ENCODE data around the gene MARCHF2. TPM values are rescaled to one million over a fixed set of nuclear protein-coding genes. Genes with fewer than 3 reads are reported as not detected.
"Not testable (repeated sequence)": the region's sequence is repeated elsewhere in the genome, so short reads cannot be mapped to it uniquely, and the experiment has no call there.

The MARCHF2 gene
- total RNA-seq, 1 donor from 2014 or later: 21.3 TPM

- H3K27ac Mint-ChIP-seq: no peak overlapping the region
- no peak for DNase-seq (ENCODE audit: low spot score, unreplicated experiment)
- peaks cover 3% of the 10 kb centered on the region for H3K4me1 Mint-ChIP-seq (ENCODE audit: low read depth)
- H3K4me3 Mint-ChIP-seq (ENCODE audit: low read depth): peak overlapping the region; percentile 72
- no peaks in the 10 kb centered on the region for H3K9me3 Mint-ChIP-seq (ENCODE audit: low read depth)
- no peak for TF ChIP-seq CTCF (IDR thresholded peaks at IDR 0.05; ENCODE audit: unreplicated experiment)
- H3K27me3 Mint-ChIP-seq: peaks cover 2% of the 10 kb centered on the region
- H3K36me3 Mint-ChIP-seq (ENCODE audit: insufficient read depth): no peaks in the 10 kb centered on the region
These were observed 507 bp downstream of the MARCHF2 start for GRCh38 chr19:8413629-8413995.

- H3K36me3 Mint-ChIP-seq (ENCODE audit: insufficient read depth): no peaks in the 10 kb centered on the region
- no peak overlapping the region for H3K4me3 Mint-ChIP-seq (ENCODE audit: low read depth)
- H3K4me1 Mint-ChIP-seq (ENCODE audit: low read depth): peaks cover 3% of the 10 kb centered on the region
- no peaks in the 10 kb centered on the region for H3K9me3 Mint-ChIP-seq (ENCODE audit: low read depth)
- no peak overlapping the region for H3K27ac Mint-ChIP-seq
- no peak for TF ChIP-seq CTCF (IDR thresholded peaks at IDR 0.05; ENCODE audit: unreplicated experiment)
- H3K27me3 Mint-ChIP-seq: peaks cover 2% of the 10 kb centered on the region
- DNase-seq (ENCODE audit: low spot score, unreplicated experiment): no peak
These were observed 3.7 kb downstream of the MARCHF2 start for GRCh38 chr19:8416796-8417195.

GRCh38 chr19:8421484-8422461 lies 8.7 kb downstream of the MARCHF2 start:
- Mint-ChIP-seq H3K27me3 (no peaks in the 10 kb centered on the region), H3K4me1 (ENCODE audit: low read depth) (peaks cover 13% of the 10 kb centered on the region), H3K27ac (peak overlapping the region; percentile 33), H3K4me3 (ENCODE audit: low read depth) (no peak overlapping the region), H3K36me3 (ENCODE audit: insufficient read depth) (peaks cover 1% of the 10 kb centered on the region), H3K9me3 (ENCODE audit: low read depth) (no peaks in the 10 kb centered on the region)
- DNase-seq (ENCODE audit: low spot score, unreplicated experiment): no peak
- no peak for TF ChIP-seq CTCF (IDR thresholded peaks at IDR 0.05; ENCODE audit: unreplicated experiment)

- peak overlapping the region; percentile 90 for H3K27ac Mint-ChIP-seq
- DNase-seq (ENCODE audit: low spot score, unreplicated experiment): peak; percentile 25
- H3K4me1 Mint-ChIP-seq (ENCODE audit: low read depth): peaks cover 11% of the 10 kb centered on the region
- no peak for TF ChIP-seq CTCF (IDR thresholded peaks at IDR 0.05; ENCODE audit: unreplicated experiment)
- H3K27me3 Mint-ChIP-seq: no peaks in the 10 kb centered on the region
- no peaks in the 10 kb centered on the region for H3K9me3 Mint-ChIP-seq (ENCODE audit: low read depth)
- peaks cover 3% of the 10 kb centered on the region for H3K36me3 Mint-ChIP-seq (ENCODE audit: insufficient read depth)
- no peak overlapping the region for H3K4me3 Mint-ChIP-seq (ENCODE audit: low read depth)
These were observed 10.7 kb downstream of the MARCHF2 start for GRCh38 chr19:8423817-8424223.

- H3K27me3 Mint-ChIP-seq; H3K9me3 Mint-ChIP-seq (ENCODE audit: low read depth): not testable (repeated sequence)
These were observed 12.2 kb downstream of the MARCHF2 start for GRCh38 chr19:8425331-8425730.

GRCh38 chr19:8426283-8426682 lies 13.2 kb downstream of the MARCHF2 start:
- Mint-ChIP-seq H3K4me1 (ENCODE audit: low read depth) (peaks cover 11% of the 10 kb centered on the region), H3K9me3 (ENCODE audit: low read depth) (no peaks in the 10 kb centered on the region), H3K36me3 (ENCODE audit: insufficient read depth) (peaks cover 6% of the 10 kb centered on the region), H3K27me3 (no peaks in the 10 kb centered on the region), H3K27ac (no peak overlapping the region), H3K4me3 (ENCODE audit: low read depth) (no peak overlapping the region)
- DNase-seq (ENCODE audit: low spot score, unreplicated experiment): no peak
- no peak for TF ChIP-seq CTCF (IDR thresholded peaks at IDR 0.05; ENCODE audit: unreplicated experiment)

More at GRCh38 chr19:8425331-8425730, 12.2 kb downstream of the MARCHF2 start:
- not testable (repeated sequence) for DNase-seq (ENCODE audit: low spot score, unreplicated experiment); H3K4me3 Mint-ChIP-seq (ENCODE audit: low read depth); H3K27ac Mint-ChIP-seq; H3K36me3 Mint-ChIP-seq (ENCODE audit: insufficient read depth)
- peaks cover 11% of the 10 kb centered on the region for H3K4me1 Mint-ChIP-seq (ENCODE audit: low read depth)

Data from progenitor cell of endocrine pancreas (in vitro differentiated cells).